Measurements from ENCODE around the gene VPS35L.

VPS35L gene

DNA sequence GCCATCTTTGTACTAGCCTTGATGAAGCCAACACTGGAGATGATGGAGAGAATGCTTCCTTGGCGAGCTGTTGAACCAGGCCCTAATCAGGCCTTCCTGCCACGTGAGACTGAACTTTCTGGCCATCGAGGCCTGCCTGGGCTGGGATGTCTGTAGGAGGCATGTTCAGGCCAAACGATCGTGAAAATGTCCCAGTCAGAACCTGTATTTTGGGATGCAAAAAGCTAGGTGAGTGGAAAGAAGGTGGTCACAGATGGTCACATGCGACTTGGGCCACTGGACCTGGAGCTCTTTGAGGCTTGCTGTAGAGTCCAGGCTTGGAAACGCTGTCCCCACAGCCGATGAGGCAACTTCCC, 149.6 kb downstream of the VPS35L start:
- DNase-seq (ENCODE audit: low spot score), result no peak
- TF ChIP-seq, protein P1, sequence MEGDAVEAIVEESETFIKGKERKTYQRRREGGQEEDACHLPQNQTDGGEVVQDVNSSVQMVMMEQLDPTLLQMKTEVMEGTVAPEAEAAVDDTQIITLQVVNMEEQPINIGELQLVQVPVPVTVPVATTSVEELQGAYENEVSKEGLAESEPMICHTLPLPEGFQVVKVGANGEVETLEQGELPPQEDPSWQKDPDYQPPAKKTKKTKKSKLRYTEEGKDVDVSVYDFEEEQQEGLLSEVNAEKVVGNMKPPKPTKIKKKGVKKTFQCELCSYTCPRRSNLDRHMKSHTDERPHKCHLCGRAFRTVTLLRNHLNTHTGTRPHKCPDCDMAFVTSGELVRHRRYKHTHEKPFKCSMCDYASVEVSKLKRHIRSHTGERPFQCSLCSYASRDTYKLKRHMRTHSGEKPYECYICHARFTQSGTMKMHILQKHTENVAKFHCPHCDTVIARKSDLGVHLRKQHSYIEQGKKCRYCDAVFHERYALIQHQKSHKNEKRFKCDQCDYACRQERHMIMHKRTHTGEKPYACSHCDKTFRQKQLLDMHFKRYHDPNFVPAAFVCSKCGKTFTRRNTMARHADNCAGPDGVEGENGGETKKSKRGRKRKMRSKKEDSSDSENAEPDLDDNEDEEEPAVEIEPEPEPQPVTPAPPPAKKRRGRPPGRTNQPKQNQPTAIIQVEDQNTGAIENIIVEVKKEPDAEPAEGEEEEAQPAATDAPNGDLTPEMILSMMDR (IDR thresholded peaks at IDR 0.05; ENCODE audit: borderline replicate concordance, control extremely low read depth, extremely low read depth, insufficient read depth, missing control alignments), result no peak
- in situ Hi-C loops (cut with MboI; ENCODE audit: low sequenced_read_pairs, unreplicated experiment), result no loop called here

DNA sequence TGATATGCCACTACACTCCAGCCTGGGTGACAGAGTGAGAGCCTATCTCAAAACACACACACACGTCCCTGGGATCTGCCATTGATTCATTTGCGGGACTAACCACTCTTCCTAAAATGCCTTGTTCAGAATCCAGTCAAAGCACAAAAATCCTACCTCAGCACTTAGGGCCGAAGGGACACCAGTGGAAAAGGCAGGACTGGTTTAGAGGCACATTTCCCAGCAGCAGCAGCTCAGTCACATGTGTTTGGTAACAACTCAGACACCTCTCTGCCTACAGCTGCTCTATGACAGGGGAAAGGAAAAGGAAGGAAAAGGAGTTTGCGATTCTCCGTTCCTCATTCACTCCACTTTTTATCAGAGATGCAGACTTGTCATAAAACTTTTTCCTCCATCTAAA, 150.3 kb downstream of the VPS35L start:
- DNase-seq (ENCODE audit: low spot score), result no peak
- in situ Hi-C loops (cut with MboI; ENCODE audit: low sequenced_read_pairs, unreplicated experiment), result no loop called here
- TF ChIP-seq, protein P1 (IDR thresholded peaks at IDR 0.05; ENCODE audit: borderline replicate concordance, control extremely low read depth, extremely low read depth, insufficient read depth, missing control alignments), result no peak

DNA sequence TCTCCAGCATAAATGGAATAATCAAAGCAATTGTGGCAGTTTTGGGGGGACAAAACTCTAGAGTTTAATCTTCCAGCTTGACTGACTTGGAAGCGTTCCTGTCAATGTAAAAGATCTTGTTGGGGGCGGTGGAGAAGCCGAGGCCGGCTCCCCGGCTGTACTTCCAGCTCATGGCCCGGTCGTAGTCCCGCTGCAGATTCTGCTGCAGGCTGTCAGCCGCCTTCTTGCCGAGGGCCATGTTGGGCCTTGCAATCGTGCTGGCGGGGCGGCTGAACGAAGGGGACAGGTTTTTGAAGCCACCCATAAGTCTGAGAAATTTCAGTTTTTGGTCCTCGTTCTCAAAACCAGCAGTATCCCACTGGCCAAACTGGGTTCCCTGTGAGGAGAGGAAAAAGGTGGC, 151.3 kb downstream of the VPS35L start:
- DNase-seq (ENCODE audit: low spot score), result no peak
- in situ Hi-C loops (cut with MboI; ENCODE audit: low sequenced_read_pairs, unreplicated experiment), result no loop called here
- TF ChIP-seq, protein P1 (IDR thresholded peaks at IDR 0.05; ENCODE audit: borderline replicate concordance, control extremely low read depth, extremely low read depth, insufficient read depth, missing control alignments), result no peak

DNA sequence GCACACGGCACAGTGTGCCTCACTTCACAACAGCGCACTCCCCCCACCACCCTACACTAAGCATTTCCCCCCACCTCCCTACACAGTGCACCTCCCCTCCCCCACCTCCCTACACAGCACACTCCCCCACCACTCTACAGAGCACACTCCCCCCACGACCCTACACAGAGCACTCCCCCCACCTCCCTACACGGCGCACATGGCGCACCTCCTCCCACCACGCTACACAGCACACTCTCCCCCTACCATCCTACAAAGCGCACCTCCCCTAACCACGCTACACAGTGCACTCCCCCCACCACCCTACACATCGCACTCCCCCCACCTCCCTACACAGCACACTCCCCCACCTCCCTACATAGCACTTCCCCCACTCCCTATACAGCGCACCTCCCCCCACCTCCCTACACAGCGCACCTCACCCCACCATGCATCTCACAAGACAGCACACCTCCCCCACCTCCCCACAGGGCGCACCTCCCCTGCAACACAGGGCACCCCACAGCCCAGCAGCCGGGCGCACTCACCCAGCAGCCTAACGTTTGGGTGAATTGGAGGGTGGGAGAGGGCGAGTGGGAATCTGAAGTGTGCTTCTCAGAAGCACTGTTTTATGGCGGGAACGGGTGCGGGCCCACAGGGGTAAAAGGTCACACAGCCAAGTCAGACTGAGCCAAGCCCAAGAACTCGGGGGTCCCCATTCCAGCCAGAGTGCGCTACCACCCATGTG, 152.2 kb downstream of the VPS35L start:
- TF ChIP-seq, protein P1 (IDR thresholded peaks at IDR 0.05; ENCODE audit: borderline replicate concordance, control extremely low read depth, extremely low read depth, insufficient read depth, missing control alignments), result no peak
- no peak for DNase-seq (ENCODE audit: low spot score)
- in situ Hi-C loops (cut with MboI; ENCODE audit: low sequenced_read_pairs, unreplicated experiment), result no loop called here

DNA sequence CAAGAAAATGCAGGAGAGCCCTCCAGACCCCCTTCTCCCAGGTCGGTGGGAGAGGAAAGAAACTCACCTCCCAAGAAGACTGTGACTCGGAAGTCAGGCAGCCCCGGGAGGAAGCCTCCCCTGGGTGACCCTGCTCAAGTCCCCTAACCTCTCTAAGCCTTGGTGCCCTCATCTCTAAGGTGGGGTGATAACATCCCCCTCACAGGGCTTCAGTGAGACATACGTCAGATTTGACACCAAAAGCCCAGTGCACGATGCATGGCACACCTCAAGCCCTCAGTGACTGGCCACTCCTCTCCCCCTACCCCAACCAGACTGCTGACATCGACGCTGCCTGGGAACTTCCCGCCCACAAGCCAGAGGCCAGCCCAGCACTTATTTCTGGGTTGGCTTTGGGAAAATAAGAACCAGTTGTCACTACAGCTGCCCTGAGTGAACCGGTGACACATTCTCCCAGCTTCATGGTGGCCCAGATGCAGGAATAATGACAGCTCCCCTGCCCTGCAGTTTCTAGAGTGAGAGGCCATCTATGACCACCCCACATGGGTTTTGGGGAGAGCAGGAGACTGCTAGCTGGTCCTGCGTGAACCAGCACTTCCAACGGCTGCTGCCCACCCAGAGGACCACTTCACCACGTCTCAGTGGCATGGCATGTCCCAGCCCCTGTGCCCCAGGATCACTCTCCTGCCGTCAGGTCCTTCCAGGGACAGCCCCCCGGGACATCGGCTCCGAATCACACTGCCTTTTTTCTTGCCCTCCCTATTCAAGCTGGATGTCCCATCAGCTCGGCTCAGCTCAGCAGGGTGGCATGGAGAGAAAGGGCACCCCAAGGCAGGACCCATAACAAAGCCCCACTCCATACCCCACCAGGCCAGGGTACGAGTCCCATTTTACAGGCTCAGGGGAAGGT, 153.0 kb downstream of the VPS35L start:
- TF ChIP-seq, protein P1 (IDR thresholded peaks at IDR 0.05; ENCODE audit: borderline replicate concordance, control extremely low read depth, extremely low read depth, insufficient read depth, missing control alignments), result no peak
- DNase-seq (ENCODE audit: low spot score), result no peak
- in situ Hi-C loops (cut with MboI; ENCODE audit: low sequenced_read_pairs, unreplicated experiment), result no loop called here

DNA sequence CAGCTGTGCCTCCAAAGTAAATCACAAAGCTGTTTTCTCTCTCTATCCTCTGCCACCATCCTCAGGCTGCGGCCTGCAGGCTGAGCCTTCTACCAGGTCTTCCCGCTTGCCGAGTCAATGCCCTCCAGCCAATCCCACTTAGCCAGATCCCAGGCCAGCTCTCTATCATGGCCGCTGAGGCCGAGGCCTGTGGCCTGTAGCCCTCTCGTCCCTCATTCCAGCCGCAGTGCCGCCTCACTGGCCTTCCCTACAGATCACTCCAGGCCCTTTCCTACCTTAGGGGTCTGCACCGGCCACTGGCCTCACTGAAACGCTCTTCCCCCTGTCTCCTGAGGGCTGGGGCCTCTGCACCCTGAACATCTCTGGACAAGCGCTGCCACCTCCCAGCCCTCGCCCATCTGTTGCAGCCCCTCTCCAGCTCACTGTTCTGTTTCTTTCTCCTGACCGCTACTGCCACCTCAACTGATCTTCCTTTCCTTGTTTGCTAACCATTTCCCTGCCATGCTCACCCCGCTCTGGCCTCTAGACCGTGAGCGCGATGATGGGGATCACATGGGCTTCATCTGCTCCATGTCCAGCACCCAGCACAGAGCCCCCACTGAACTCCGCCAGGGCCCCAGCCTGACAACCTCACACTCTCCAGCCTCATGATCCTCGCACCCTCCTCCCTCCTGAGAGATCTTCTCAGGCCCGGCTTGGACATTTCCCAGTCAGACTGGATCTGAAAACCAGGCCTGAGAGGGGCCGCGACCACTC, 154.1 kb downstream of the VPS35L start:
- TF ChIP-seq, protein P1 (IDR thresholded peaks at IDR 0.05; ENCODE audit: borderline replicate concordance, control extremely low read depth, extremely low read depth, insufficient read depth, missing control alignments), result no peak
- DNase-seq (ENCODE audit: low spot score), result no peak
- in situ Hi-C loops (cut with MboI; ENCODE audit: low sequenced_read_pairs, unreplicated experiment), result no loop called here
